Measurements from ENCODE around the gene NSF.
"Not testable (repeated sequence)": the region's sequence is repeated elsewhere in the genome, so short reads cannot be mapped to it uniquely, and the experiment has no call there.

- not testable (repeated sequence) for TF ChIP-seq POLR2A (IDR thresholded peaks at IDR 0.05; ENCODE audit: low read length); HOXB13 (CRISPR knock-in tag; IDR thresholded peaks at IDR 0.05; ENCODE audit: low read depth); EP300 (IDR thresholded peaks at IDR 0.05); USF2 (IDR thresholded peaks at IDR 0.05); CTCF (IDR thresholded peaks at IDR 0.05); JUNB (IDR thresholded peaks at IDR 0.05); RNF2 (IDR thresholded peaks at IDR 0.05; ENCODE audit: borderline replicate concordance, low read depth); MAFK (IDR thresholded peaks at IDR 0.05; ENCODE audit: partially characterized antibody); GATA3 (IDR thresholded peaks at IDR 0.05; ENCODE audit: borderline replicate concordance); CEBPB (IDR thresholded peaks at IDR 0.05); MYC (IDR thresholded peaks at IDR 0.05; ENCODE audit: borderline replicate concordance, low read length); CHD2 (IDR thresholded peaks at IDR 0.05; ENCODE audit: low read length, partially characterized antibody); REST (IDR thresholded peaks at IDR 0.05); KDM5A (IDR thresholded peaks at IDR 0.05)
These were observed 106.1 kb downstream of the NSF start for GRCh38 chr17:46696522-46696921.
